DMS153 (cell line): ENCODE measurements around the gene TATDN2.
"Not testable (repeated sequence)": the region's sequence is repeated elsewhere in the genome, so short reads cannot be mapped to it uniquely, and the experiment has no call there.

Experiments used
- DNase-seq: peaks from one replicate; lab custom pipeline; 2025; lab: John Stamatoyannopoulos, UW

TATDN2 gene

DNA sequence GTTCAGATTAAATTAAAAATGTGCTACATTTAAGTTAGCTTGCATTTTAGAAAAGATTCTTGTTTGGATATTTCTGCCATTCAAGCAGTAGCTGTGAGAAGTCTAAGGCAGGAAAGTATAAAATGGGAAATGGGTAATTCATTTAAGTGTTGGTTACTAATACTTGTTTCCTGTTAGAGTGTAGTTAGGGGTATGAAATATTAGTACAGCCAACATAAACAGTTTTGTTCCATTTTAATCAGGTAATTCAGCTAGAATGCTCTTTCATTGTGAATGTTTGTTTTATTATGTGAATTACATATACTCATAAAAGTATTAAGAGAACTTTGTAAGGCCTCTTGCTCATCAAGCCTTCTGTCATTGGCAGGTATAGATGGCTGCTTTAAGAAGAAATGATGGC is 19.9 kb downstream of the TATDN2 start:
- DNase-seq: no peak

DNA sequence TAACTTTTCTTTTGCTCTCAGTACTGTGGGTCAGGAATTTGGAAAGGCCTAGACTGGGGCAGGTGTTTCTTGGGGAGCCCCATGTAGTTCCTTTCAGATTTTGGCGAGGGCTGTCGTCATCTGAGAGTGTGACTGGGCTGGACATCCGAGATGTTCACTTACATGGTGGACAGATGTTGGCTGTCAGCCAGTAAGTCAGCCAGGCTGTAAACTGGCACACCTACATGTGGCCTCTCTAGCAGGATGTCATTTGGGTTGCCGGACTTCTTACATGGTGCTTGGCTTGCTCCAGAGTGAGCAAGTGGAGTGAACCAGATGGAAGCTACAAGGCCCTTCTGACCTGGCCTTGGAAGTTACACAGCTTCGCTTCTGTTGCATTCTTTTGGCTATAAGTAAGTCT is 20.7 kb downstream of the TATDN2 start:
- no peak for DNase-seq

DNA sequence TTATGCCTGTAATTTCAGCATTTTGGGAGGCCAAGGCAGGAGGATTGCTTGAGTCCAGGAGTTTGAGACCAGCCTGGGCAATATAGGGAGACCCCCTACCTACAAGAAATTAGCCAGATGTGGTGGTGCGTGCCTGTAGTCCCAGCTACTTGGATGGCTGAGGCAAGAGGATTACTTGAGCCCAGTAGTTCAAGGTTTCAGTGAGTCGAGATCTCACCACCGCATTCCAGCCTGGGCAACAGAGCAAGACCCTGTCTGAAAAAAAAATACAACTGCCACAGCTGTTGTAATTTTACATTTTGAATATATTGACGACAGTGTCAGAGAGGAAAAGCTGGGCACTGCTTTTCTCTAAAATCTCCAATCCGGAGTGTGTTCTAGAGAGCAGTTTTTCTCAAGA is 21.2 kb downstream of the TATDN2 start:
- DNase-seq: no peak

DNA sequence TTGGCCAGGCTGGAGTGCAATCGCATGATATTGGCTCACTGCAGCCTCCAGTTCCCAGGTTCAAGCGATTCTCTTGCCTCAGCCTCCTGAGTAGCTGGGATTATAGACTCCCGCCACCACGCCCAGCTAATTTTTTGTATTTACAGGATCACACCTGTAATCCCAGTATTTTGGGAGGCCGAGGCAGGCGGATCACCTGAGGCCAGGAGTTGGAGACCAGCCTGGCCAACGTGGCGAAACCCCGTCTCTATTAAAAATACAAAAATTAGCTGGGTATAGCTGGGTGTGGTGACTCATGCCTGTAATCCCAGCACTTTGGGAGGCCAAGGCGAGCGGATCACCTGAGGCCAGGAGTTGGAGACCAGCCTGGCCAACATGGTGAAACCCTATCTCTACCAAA is 24.2 kb downstream of the TATDN2 start:
- DNase-seq: not testable (repeated sequence)

DNA sequence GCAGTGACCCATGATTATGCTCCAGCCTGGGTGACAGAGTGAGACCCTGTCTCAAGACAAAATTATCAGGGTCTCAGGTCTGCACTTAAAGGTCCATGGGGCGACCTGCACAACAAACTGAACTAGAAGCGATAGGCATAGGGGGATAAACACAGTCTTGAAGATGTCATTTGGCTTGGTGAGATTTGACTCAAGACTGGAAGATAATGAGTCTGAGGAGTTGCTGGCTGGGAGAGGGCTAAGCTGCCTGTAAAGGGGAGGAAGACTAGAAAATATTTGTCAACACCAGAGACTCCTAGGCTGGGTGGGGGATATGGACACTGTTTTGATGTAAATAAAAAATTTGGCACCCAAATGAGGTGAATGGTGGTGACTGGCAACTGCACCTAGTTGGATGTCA is 24.7 kb downstream of the TATDN2 start:
- DNase-seq: no peak

DNA sequence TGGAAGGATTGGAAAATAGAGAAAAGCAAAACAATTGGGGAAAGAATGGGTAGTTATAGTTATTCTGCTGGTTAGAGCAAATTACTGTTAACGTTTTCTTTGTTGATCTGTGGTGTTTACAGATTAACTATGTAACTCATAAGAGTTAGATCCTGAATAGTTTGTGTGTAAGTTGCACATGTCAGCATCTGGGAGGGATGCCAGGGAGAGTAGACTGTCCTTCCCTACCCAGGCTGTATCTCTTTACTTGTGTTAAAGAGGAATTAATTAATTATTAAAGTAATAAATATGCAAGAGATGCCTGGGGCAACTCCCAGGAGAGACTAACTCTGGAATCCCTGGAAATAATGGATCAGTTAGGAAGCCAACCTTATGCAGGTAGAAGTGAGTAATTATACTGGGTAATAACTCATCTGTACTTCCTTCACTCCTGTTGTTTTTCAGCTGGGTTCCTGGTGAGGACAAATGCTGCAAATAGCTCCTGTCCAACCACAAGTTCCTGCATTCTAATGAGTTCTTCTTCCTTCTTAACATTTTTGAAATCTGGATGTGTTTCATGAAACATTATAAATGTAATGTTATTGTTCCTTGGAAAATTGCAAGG is 25.5 kb downstream of the TATDN2 start:
- no peak for DNase-seq

DNA sequence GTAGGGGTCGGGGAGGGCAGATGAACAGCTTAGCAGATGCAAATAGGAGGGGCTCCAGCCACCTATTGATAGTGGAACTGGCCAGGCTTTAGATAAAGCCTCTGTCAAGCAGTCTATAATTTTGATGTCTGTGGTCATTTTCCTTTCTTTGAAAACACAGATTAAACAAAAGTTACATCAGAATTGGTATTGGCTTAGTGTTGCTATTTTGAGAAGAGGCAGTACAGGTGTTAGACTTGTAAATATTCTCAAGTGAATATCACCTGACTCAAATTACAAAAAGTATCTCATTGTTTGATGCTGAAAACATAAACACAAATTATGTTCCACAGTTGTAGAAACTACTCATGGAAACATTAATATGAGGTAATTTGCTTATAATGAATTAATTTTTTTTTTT is 26.3 kb downstream of the TATDN2 start:
- no peak for DNase-seq

DNA sequence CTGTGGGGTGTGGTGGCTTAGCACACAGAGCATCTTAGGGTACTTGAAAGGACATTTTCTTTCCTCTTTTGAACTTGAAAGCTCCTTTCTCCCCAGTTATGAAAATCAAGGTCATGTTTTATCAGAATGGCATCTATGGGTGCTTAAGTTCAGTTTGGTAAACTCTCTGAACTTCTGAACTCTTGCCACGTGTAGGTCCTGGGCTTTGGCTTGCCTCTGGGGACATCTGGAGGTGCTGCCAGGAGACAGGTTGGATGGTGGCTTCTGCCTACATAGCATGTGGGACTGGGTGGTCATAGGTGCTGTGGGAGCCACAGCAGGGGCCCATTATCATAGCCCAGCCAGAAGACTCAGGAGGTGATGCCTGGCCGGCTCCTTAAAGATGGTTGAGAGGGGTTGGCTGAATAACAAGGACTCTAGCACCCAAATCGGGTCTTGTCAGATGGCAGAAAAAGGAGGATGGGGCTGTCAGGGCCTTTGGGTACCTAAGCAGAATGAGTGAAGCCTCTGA is 28.9 kb downstream of the TATDN2 start:
- DNase-seq: no peak

DNA sequence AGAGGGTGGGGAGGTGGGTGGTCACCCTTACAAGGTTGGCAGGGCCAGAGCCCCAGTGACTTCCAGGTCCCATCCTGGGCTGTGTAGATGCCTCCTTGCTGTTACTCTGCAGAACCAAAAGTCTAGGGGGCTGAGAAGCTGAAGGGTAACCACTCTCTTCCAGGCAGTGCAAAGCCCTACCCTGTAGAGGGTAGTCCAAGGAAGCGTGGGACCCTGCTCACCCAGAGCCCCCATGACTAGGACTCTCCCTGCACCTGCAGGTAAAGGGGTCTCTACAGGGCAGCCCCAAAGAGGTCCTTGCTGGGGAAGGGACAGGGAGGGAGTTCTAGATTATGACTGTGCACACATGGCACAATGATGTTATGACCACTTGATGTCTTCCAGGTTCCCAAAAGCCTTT is 30.2 kb downstream of the TATDN2 start:
- DNase-seq: no peak

DNA sequence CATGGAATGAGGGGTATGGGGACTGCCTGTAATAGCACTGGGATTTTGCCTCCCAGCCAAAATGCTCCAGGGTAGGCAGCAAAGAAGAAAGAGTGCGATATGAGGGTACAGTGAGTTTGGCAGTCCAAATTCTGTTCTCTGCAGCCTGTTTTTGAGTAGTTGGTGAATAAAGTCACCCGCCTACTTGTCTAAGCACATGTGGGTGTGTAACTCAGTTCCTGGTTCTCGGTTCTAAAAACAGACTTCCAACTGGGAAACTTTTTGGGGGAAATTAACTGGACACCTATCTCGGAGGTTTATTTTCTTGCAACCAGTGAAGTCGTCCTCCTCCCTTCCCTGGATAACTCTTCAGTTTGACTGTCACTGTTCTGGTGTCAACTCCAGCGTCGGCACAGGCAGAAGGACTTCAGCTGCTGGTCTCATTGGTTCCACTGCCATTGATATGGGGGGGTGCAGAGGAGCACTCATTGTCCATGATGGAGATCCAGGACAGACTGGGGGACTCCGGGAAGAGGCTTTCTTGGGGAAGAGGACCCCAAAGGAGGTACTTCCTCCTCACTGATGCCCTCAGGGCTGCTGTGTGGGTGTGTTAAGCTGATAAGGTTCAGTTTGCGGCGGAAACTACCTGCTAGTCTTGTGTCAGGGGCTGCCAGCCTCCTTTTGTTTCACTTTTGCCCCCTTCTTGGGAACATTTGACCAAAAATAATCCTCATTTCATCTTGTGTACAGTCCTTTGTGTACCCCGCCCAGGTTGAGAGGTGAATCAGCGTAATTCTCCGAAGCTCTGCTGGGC is 31.3 kb downstream of the TATDN2 start:
- no peak for DNase-seq

DNA sequence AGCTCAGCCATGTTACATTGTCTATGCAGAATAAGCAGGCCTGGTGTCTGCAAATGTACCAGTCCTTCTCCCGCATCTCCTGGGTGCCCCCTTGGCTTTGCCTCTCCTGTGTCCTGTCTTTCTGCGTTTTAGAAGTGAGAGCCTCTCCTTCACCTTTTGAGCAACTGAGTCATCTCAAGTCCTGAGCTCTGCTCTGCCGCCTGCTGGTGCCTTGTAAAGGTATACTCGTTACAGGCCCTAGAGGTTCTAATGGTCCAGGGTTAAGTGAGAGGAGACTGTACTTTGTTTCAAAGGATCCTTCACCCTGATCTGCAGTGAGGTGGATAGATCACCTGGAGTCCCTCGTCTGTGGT is 31.9 kb downstream of the TATDN2 start:
- no peak for DNase-seq

DNA sequence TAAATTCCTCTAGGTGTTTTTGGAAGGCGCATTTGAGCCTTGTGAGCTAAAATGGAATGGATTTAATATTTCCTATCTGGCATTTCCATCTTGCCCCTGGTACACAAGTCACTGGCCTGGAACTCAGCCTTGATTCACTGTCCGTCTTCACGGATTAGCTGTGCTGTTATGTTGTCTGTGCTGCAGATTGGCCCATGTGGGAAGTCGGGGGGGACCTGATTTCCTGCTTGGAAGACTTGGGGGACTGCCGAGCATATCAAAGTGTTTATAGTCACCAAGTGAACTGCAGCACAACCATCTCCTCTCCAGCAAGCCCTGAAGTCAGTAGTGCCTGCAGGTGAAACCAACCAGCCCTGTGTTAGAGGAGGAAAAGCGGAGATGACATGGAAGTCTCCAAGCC is 32.3 kb downstream of the TATDN2 start:
- DNase-seq: no peak

DNA sequence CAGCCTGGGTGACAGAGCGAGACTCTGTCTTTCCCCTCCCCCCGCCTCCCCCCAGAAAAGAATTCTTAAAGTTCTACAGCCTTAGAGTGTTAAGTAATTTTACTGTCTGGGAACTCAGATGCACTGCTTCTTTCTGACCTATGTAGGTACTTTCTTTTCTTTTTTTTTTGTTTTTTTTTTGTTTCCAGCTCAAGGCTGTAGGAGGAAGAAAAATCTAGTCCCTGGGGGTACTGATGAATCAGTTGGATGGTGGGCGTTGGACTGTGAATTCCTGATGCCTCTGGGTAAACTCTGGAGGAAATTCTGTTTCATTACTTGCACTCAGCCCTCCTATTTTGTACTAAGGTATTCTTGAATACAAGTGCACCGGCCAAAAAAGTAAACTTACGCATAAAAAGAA is 33.7 kb downstream of the TATDN2 start:
- DNase-seq: no peak

DNA sequence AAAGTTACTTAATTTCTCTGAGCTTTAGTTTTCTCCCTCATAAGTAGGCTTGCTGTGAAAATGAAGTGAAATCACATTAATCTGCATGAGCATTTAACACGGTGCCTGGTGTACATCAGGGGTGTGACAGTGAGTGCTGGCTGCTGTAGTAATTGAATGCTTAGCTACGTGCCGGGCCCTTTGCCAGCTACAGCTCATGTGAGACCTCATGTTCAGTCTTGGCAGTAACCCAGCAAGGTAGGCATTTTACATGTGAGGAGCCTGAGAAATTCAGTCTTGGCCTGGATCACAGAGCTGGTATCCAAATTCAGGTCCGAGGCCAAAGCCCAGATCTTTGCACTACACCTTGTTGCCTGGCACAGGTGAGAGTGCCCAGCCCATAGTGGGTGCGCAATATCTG is 35.4 kb downstream of the TATDN2 start:
- DNase-seq: no peak

DNA sequence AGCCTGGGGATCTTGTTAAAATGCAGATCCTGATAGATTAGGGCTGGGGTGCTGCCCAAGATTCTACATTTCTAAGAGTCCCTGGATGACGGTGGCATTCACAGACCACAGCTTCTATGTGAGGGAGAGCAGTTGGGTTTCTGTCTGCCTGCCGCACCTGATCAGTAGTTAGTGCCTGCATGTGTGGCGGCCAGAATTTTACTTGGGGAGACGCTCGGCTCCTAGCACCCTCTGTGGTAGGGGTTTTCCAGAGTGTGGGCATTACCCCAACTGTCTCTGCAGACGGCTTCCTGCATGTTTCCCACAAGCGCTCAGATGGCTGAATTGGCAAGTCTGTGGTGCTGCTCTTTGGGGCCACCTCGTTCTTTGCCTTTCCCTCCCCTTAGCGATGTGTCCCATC is 36.2 kb downstream of the TATDN2 start:
- no peak for DNase-seq

DNA sequence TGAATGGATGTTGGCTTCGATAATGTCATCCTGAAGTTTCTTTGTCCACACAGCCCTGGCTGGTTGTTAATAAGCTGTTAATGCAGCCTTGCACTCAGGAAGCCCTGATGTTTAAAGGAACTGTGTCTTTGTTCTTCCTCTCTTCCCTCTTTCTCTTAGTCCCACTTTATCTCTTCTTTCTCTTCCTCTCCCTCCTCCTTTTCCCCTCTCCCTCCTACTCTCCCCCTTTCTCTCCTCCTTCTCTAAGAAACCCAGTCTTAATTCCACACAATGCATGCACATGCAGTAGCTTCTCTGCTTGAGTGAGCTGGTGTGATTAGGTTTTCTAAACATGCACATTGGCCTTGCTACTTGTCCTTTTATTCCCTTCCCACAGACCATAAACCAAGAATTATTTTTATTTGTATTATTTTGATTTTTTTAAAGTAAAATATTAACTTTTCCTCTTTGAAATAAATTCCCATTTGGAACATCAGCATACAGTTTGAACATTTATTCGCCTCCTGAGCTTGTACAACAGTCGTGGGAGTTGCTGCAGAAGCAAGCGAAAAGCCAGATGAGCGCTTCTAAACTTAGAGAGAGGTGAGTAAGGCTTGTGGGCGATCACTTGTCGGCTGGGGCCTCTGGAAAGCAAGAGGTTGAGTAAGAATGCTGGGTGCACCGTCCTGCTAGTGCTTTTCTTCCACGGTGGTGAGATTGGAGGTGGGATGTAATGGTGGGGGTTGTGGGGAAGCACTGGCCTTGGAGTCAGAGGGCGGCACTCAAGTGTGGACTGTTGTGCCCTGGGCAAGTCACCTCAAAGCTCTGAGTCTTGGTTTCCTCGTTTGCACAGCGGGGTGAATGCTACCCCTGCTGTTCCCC is 37.2 kb downstream of the TATDN2 start:
- no peak for DNase-seq

DNA sequence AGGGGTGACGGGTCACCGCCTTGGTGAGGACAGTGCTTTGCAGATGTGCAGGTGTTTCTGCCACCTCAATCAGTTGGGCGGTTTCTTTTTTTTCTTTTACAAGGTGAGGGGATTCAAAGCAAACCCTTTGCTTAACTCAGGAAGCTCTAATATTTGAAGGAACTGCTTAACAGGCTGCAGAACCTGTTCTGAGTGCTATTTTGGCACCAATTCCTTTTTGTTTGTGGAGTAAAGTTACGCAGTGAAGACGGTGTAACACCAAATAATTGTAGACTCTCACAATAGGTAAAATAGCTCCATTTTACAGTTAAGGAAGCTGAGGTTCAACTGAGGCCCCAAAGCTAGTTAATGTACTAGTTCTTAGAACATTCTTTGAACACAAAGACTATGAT is 37.9 kb downstream of the TATDN2 start:
- no peak for DNase-seq

DNA sequence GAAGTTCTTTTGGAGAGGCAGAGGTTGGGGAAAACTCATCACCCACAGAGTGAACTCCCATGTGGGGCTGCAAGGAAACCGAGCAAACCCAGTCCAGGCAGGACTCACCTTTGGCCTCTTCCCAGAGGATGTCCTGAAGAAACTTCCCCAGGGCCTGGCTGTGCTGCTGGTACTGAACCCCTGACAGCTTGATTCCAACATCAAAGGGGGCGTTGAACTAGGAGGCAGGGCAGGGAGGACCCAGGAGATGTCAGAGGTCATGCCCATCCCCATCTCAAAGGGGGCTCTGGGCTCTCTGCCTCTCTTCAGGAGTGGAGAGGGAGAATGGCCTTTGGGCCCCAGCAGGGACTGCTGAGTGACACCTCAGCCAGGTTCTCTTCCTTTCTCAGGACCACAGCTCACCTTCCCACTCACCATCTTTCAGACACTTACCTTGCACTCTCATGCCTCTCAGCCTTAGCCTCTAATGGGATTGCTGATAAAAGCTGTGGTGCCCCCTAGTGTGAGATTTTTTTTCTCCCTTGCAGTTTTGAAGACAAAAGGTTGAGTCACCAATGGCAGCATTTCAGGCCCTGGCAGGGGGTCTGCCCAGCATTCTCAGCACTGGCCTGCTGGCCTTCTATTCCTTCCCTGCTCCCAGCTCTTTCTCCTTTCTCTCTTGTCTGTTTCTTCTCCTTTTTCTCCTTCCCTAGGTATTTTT is 38.5 kb downstream of the TATDN2 start:
- DNase-seq: no peak

DNA sequence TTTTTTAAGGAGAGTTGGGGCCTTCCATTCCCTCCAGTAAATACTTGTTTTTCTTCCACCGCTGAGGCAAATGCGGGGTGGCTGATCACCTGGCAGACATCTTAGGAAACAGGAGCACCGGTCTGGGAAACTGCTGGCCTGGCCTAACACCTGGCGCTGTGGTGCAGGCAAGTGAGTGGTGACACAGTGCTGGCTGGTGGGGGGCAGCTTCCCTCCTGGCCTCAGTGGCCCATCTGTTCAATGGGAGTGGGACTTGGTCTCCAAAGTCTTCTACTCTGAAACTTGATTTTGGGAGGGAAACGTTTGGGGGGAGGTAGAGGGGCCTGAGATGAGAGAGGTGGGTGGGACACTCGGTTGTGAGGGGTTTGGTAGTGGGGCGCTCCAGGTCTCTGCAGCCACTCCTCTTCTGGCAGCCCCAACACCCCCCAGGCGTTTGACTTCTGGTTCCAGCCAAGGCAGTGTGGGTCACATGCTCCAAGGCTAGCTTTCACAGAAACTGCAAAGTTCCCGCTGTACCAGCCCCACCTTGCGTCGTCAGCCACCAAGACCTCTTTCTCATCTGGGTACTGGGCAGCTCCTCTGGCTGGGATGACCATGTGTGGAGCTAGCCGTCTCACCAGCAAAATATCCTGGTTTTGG is 39.8 kb downstream of the TATDN2 start:
- DNase-seq: no peak

DNA sequence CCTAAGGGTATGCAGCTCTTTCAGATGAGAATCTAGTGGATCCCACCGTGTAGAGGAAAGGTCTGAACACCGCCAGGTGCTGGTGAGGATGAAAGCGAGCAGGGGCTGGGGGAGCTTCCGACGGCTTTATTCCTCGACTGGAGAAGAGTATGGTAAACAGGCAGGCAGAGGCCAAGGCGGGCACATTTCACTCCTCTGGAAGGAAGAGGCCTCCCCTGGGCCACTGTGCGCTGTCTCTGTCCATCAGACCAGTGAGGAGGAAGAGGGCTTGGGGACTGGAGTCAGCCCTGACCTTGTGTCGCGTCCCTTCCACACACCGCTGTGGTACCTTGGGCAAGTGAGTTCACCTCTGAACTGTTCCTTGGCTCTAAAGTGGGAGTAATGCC is 40.3 kb downstream of the TATDN2 start:
- no peak for DNase-seq

DNA sequence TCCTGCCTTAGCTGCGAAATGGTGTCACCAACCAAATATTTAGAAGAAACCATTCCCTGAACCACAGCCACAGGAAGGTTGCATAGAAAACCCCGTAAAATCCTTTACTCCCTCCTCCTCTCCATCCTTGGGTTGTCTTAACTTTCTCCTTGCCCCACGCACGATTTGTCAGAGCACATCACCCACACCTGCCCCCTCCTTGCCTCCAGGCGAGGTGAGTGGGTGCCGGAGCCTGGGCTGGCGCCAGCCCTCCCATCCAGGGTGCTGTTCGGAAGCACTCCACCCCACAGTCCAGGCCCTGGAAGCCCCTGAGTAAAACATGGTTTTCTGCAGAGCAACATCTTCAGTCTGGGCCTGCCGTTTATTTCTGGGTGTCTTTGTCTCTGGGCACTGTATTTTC is 40.8 kb downstream of the TATDN2 start:
- DNase-seq: no peak

DNA sequence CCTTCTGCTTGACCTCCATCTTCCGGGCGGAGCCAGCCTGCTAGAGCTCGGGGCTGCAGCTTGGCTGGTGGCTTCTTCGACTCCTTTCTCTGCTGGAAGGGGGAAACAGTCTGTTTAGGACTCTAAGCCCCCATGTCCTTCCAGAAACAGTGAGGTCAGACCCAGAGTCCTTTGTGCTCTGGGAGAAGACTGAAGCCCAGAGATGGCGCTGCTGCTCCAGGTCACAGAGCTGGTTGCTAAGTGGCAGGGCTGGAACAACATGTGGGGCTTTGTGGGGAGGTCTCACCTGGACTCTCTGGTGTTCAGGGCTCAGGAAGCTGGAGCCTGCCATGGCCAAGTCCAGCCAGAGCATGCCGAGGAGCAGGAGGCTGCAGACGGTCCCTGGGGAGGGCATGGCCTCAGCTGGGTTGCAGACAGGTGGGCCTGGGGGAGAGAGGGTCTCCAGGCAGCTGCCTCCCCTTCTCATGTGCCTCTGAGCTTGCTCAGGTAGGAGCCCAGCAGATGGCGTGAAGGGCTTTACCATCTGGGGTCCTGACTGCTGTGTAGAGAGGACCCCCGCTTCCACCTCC is 41.6 kb downstream of the TATDN2 start:
- DNase-seq: no peak
